Globus pallidus (tissue), 1 donor: ENCODE measurements around the gene SCUBE1.

ENCODE experiments used
- DNase-seq: peaks from one replicate; pipeline ENCODE4 v3.0.0-alpha.2; 2015; ENCODE audit warnings: low spot score

SCUBE1 gene

GRCh38 chr22:43257549-43257948, 85.6 kb downstream of the SCUBE1 start:
- no peak for DNase-seq

DNA sequence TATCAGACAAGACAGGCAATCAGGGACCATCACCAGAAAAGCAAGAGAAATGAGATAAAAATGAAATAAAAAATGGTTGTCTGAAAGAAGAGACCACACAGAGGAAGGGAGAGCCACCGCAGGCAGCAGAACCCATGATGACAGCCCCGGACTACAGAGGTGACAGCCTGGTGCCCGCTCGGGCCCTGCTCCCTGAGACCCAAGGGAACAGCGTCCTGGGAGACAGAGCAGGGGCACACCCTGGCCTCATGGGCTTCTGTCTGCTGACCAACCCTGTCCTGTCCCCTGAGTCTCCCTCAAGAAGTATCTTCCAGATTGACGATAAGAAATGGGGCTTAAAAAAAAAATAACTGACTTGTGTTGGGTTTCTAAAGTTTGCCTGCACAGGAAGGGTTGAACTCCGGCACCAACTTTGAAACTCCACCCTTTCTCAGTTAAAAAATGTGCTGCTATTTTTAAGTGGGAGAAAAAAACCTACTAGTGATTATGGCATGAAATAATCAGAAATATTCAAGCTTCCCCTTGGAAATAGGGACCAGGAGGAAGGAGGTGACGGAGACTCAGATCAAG, 86.1 kb downstream of the SCUBE1 start:
- DNase-seq, result no peak

DNA sequence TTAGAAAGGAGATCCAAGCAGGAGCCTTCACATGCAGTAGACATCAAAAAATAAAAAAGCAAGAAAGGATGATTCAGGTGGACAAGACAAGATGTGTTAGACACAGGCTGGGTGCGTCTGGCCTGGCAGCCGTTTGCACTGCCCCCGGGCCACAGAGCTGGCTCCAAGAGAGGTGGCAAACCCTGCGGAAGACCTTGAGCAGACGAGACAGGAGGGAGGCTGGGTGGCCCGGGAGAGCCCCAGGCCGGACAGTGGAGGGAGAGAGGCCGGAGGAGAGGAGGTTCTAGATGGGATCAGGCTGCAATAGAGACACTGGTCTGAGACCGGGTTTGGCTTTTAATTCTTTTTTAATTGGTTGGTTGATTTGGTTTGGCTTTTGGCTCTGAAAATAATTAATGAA, 86.6 kb downstream of the SCUBE1 start:
- no peak for DNase-seq

- no peak for DNase-seq
These were observed 87.9 kb downstream of the SCUBE1 start for GRCh38 chr22:43255299-43255698.

DNA sequence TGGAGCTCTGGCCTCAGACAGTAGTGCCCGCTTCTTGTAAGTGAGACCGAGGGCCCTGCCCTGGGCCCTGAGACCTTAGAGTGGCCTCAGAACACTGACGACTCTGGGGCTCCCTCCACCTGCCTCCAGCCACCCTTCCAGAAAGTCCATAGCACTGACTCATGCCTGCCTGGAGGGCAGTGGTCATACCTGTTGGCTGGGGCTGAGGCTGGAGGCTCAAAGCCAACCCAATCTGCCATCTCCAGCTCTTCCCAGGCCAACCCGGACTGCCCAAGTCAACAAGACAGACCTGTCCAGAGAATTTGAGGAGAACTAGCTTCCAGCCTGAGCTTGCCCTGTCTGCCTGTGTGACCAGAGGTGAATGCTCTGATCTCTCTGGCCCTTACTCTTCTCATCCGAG, 89.3 kb downstream of the SCUBE1 start:
- no peak for DNase-seq

GRCh38 chr22:43252319-43252718, 90.9 kb downstream of the SCUBE1 start:
- DNase-seq, result no peak

DNA sequence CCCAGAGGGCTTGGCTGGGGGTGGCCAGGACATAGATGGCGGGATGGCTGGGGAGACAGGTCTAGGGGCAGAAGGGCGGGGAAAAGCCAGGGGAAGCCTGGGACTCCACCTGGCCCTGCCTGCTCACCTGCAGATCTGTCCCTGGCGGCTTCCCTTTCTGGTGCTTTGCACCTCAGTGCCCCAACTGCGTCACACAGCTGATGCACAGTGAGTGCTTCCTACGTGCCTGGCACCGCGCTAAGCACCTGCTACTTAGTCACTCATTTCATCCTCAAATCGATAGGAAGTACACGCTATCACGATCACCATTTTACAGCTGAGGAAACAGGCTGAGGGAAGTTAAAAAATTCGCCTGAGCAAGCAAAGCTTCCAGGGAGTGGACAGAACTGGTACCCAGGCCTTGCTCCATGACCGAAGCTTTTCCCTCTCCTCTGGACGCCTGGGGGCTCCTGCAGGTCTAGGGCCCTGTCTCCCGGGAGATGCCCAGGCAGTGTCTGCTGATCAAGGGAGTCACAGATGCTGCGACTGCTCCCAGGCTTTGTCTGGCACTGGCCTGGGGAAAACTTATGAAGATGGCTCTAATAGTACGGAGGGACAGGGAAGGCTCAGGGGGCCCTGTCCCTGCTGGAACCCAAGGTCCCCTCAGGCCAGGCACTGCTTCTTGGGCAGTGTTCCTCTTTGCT, 93.2 kb downstream of the SCUBE1 start:
- no peak for DNase-seq

- DNase-seq, result no peak
These were observed 95.5 kb downstream of the SCUBE1 start for GRCh38 chr22:43247546-43248260.

DNA sequence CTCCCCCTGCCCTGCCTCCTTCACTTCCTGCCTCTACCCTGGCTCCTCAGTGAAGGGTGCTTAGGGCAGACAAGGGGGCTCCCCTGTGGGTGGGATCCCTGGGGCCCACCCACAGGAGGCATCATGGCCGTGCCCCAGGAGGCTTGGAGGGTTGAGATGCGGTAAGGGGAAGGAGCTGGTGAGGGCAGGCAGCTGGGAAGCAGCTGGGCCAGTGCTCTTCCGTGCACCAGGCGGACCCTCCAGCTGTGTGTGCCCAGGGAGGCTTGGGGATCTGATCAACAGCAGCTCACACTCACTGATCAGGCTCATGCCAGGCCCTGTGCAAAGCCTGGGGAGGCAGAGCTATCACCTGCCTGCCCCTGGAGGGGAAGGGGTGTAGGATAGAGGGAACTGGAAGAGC, 97.0 kb downstream of the SCUBE1 start:
- no peak for DNase-seq

- no peak for DNase-seq
These were observed 97.5 kb downstream of the SCUBE1 start for GRCh38 chr22:43245717-43246116.

- DNase-seq, result no peak
These were observed 98.2 kb downstream of the SCUBE1 start for GRCh38 chr22:43244803-43245527.

GRCh38 chr22:43244402-43244801, 98.8 kb downstream of the SCUBE1 start:
- DNase-seq, result no peak

DNA sequence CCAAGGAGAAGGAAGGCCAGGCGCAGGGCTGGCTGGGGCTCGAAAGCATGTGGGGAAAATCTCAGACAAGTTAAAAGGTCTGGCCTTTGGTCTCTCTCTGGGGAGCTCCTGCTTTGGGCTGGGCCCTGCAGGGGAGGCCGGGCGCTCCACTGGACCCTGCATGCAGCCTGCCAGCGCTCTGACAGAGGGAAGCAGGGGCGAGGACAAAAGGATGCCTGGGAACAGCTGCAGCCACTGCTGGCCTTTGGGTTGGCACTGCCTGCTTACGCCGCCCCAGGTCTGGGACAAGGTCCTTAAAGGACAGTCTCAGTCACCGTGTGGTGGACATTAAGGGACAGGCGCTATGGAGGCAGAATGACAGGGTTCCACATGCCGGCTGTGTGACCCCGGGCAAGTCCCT, 99.8 kb downstream of the SCUBE1 start:
- no peak for DNase-seq

- no peak for DNase-seq
These were observed 100.5 kb downstream of the SCUBE1 start for GRCh38 chr22:43242627-43243026.

GRCh38 chr22:43241699-43242386, 101.3 kb downstream of the SCUBE1 start:
- no peak for DNase-seq

DNA sequence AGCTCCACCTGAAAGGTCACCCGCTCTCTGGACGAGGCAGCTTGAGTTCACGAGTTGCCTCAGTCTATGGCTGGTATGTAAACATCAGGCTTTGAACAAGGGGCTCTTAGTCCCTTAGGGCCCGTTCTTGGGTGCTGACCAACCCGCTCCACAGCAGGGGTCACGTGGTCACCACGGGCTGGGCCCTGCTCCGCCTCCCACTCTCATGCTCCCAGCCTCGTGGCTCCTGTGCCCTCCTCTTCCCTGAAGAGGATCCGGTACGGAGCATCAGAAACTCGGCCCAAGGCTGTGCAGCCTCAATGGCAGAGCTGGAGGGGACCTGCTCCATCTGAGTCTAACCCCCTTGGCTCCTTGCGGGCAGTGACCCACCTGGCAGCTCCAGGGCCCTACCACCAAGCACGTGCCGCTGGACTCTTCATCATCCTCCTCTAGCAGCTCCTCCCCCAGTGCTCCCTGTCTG, 102.0 kb downstream of the SCUBE1 start:
- no peak for DNase-seq

DNA sequence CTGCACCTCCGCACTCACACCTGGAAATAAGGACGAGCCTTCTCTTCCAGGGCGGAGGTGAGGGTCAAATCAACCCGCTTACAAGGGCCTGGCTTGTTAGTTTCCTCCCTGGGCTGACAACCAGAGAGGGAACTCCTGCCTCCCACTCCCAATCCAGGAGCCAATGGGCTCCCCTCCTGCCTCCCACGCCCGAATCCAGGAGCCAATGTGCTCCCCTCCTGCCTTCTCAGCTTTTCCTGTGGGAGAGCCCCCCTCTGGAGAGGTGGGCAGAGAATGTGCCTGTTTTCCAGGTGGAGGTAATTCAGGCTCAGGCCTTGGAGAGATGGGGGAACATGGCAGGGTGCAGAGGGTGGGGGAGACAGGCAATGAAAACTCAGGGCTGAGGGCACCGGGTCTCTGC, 102.6 kb downstream of the SCUBE1 start:
- DNase-seq, result no peak

DNA sequence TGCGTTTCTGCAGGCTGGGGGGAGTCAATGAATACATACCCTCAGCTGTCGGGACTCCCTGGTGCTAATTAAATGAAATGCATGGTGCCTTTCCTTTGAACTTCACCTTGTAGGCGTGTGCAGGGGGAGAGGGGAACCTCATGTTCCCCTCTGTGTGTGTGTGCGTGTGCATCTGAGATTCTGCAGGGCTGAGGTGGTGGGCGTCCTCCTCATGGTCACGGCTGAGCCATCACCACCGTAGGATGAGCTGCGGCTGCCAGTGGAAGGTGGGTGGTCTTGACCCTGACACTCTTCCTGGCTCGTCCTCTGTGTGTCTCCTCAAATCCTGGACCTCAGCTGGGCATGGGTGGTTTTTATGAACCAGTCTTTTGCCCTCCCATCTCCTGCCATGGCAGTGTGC, 103.2 kb downstream of the SCUBE1 start:
- DNase-seq, result no peak

DNA sequence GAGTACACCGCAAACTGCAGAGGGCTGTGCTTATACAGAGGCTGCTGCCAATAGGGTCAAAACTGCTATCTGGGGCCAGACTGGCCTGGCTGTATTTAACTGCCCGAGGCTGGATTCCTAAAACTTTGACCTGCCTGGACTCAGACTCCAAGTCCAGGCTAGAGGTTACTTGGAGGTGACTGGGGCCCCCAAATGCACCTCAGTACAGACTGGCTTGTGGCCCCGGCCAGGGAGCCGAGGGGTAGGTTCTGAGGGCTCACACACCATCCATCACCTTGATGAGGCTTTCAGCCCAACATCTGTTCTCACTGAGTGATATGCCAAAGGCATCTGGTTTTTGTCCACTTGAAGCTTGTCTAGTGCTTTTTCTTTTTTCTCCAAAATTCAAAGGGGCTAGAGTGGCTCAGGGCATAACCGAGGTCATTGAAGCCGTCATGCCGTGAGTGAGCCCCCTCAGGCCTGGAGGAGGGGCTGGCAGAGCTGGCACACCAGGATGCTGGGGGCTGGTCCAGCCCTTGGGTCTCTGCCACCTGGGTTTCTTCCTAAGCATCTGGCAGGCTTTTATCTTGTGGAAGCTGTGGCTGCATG, 103.9 kb downstream of the SCUBE1 start:
- DNase-seq, result no peak

DNA sequence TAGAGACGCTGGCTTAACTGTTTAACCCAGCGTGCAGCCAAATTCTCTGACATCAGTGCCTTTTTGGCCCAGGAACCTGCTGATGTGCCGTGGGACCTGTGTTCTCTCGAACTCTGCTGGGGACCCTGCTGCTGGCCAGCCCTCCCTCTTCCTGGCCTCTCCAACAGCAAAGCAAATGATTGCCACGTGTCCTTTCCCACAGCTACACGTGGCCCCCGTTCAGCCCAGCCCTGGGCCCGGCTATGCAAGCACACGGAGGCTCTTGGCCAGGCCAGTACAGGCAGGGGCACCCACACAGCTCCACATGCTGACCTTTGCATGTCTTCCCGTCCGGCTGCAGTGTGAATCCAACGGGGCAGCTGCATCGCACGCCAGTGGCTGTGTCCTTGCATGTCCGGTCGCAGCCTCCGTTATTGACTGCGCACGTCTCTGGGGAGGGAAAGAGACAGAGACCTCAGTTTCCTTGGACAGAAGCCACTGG, 104.6 kb downstream of the SCUBE1 start:
- DNase-seq, result no peak

DNA sequence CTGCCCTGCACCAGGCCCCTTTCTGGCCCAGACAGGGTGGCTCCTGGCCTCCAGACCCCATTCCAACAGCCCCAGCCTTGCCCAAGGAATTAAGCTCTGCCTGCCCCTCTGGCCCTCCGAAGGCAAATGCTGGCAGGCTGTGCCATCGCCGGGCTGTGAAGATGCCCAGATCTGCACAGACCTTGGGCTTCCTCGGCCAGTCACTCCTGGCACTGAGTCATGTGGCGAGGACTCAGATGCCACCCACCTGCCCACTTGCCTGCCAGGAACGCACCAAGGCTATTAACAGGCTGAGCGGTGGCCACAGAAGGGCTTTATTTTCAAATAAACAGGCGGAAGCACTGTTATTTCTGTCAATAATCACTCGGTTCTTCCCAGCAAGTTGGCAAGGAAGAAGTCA, 105.9 kb downstream of the SCUBE1 start:
- DNase-seq, result no peak
